ENCODE measurements around the gene SYNCRIP. TPM values are rescaled to one million over a fixed set of nuclear protein-coding genes. Genes with fewer than 3 reads are reported as not detected.

Gene SYNCRIP
- total and polyA plus RNA-seq, 2 of the 4 experiments (the other 2 are of a cell fraction): 50.1 to 59.3 TPM

DNA sequence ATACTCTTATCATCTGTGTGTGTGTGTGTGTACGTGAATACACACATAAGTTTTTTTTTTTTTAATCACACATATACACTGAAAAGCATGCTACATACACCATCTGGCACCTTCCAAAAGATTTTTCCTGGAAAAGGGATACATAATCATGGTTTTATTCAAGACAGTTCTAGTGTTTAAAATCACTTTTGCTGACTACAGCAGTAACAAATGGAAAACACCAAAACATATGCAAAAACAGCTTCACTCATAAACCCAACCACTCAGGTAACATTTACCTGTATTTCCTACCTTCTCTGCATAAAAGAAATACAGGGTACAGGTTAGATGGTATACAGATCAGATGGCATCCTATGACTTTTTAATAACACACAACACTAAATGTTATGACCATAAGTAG lies 51.5 kb downstream of the SYNCRIP start:
- Histone ChIP-seq H2AK5ac (ENCODE audit: low read depth, low read length) (no peak overlapping the region), H3K27me3 (ENCODE audit: control insufficient read depth, insufficient read depth, low read length) (no peaks in the 10 kb centered on the region), H3K23ac (ENCODE audit: low read depth, low read length) (no peak overlapping the region), H2BK15ac (ENCODE audit: low read depth, low read length) (no peak overlapping the region), H2AFZ (replicated peaks; ENCODE audit: low read length, poor library complexity) (no peak overlapping the region), H3K9me1 (ENCODE audit: insufficient read depth, low read length) (no peaks in the 10 kb centered on the region), H3K9ac (ENCODE audit: low read depth, low read length) (no peak overlapping the region), H4K91ac (ENCODE audit: insufficient read depth, low read depth, low read length) (no peak overlapping the region), H3K9me3 (ENCODE audit: control insufficient read depth, insufficient read depth, low read length) (no peaks in the 10 kb centered on the region), H2BK20ac (ENCODE audit: low read depth, low read length) (no peak overlapping the region), H3K36me3 (ENCODE audit: control insufficient read depth, insufficient read depth, low read length) (peaks cover 1% of the 10 kb centered on the region; the same call in 1 of the 2 replicates), H4K20me1 (ENCODE audit: insufficient read depth, low read length) (peaks cover 10% of the 10 kb centered on the region), H3K18ac (ENCODE audit: low read depth, low read length) (no peak overlapping the region), H3K4me2 (ENCODE audit: low read depth, low read length) (no peak overlapping the region), H3K4me1 (ENCODE audit: control insufficient read depth, insufficient read depth, low read length) (peaks cover 2% of the 10 kb centered on the region; the same call in 1 of the 2 replicates), H2BK5ac (ENCODE audit: low read depth, low read length, poor library complexity, severe bottlenecking) (no peak overlapping the region), H3K27ac (ENCODE audit: insufficient read depth, low read length) (no peak overlapping the region), H2BK120ac (ENCODE audit: low read depth, low read length) (no peak overlapping the region), H3K4ac (ENCODE audit: low read depth, low read length) (no peak overlapping the region), H3K79me1 (ENCODE audit: low read depth in 1 of 2, low read length in 2 of 2) (peaks cover 27 to 44% of the 10 kb centered on the region in 2 experiments), H4K8ac (ENCODE audit: low read depth in 2 of 2, low read length in 2 of 2) (no peak overlapping the region), H2AK9ac (replicated peaks; ENCODE audit: low read depth, low read length, poor library complexity) (no peak overlapping the region), H4K5ac (ENCODE audit: low read depth, low read length) (no peak overlapping the region), H3K14ac (replicated peaks; ENCODE audit: low read depth, low read length) (no peak overlapping the region), H3K56ac (ENCODE audit: extremely low read depth, insufficient read depth, low read length) (no peak overlapping the region), H3K4me3 (ENCODE audit: insufficient read depth, low read depth, low read length) (no peak overlapping the region)
- intact Hi-C loops (cut with micrococcal nuclease) (loop anchor here (5.0 kb wide), 2 partner anchors 86 to 229 kb away; no protein-coding TSS in a partner anchor), dilution Hi-C loops (cut with HindIII; ENCODE audit: low sequenced_read_pairs, unreplicated experiment) (no loop called here), in situ Hi-C loops (cut with MboI; ENCODE audit: low sequenced_read_pairs) (no loop called here)
- no CpG with 5 or more reads among the region's 1 CpG for WGBS, 2 experiments (ENCODE audit: extremely low coverage in 2 of 2, insufficient read length in 1 of 2)
- no peak for DNase-seq
- no peak for ATAC-seq (ENCODE audit: low read depth)
- TF ChIP-seq MAFK (IDR thresholded peaks at IDR 0.05; ENCODE audit: low read depth, low read length) (peak; percentile 74), NFE2L2 (IDR thresholded peaks at IDR 0.05; ENCODE audit: low read depth, low read length) (no peak)
- CTCF ChIA-PET: no interaction called here
- BruUV-seq (replicated peaks): no TSS peak
- POLR2A ChIA-PET (ENCODE audit: unreplicated experiment): no interaction called here

Data from IMR-90 (cell line).